ENCODE measurements around the gene GOLGA8Q.
"Not testable (repeated sequence)": the region's sequence is repeated elsewhere in the genome, so short reads cannot be mapped to it uniquely, and the experiment has no call there.

DNA sequence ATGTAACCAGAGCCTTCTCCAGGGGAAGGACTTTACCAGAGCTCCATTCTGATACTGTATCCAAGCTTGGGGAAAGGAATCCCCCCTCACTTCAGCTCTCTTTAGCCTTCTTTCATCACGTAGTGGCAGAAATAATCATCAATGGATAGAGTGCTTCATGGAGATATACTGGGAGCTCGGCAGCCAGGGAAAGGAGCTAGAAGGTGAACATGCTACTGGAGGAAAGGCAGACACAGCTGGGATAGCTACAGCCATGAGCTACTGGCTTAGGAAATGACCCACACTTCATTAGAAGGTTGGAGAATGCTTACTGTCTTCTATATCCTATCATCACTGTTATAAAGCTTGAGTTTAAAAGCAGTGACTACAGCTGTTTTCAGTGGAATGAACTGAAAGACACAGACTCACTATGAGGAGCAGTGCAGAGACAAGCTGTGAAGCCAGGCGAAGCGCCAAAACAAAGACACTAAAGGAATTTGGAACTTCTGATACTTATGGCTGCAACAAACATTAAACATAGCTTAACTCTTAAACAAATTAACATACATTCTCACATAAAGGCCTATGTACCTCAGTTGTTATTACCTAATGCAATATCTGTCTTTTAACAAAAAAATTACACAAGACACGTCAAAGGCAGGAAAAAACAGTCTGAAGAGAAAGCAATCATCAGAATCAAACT, 47.5 kb upstream of the GOLGA8Q start:
- not testable (repeated sequence) for TF ChIP-seq POLR2A (IDR thresholded peaks at IDR 0.05)
- TF ChIP-seq, protein P1, sequence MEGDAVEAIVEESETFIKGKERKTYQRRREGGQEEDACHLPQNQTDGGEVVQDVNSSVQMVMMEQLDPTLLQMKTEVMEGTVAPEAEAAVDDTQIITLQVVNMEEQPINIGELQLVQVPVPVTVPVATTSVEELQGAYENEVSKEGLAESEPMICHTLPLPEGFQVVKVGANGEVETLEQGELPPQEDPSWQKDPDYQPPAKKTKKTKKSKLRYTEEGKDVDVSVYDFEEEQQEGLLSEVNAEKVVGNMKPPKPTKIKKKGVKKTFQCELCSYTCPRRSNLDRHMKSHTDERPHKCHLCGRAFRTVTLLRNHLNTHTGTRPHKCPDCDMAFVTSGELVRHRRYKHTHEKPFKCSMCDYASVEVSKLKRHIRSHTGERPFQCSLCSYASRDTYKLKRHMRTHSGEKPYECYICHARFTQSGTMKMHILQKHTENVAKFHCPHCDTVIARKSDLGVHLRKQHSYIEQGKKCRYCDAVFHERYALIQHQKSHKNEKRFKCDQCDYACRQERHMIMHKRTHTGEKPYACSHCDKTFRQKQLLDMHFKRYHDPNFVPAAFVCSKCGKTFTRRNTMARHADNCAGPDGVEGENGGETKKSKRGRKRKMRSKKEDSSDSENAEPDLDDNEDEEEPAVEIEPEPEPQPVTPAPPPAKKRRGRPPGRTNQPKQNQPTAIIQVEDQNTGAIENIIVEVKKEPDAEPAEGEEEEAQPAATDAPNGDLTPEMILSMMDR (IDR thresholded peaks at IDR 0.05 in 4 of 5, conservative IDR thresholded peaks at IDR 0.05 in 1 of 5) = not testable (repeated sequence)

Data from gastrocnemius medialis (tissue), 4 donors.